ENCODE data around the gene KLF4.

DNA sequence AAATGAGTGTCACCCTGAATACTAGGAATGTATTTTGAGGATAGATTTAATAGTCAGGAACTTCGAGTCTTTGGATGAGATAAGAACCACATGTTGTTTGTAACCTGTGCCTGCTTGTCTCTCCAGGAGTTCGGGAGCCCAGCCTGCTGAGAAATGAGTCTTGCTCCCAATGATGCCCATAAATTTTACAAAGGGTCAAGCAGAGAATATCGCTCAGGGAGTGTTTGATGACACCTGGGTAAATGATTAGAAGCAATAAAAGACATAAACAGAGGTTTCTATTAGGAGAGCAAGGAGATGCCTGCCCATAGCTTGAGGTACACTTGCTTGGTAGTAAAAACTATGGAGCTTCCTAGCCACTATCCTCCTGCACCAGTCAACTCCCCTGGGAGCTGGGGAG is 46.9 kb upstream of the KLF4 start:
- TF ChIP-seq, protein P1, sequence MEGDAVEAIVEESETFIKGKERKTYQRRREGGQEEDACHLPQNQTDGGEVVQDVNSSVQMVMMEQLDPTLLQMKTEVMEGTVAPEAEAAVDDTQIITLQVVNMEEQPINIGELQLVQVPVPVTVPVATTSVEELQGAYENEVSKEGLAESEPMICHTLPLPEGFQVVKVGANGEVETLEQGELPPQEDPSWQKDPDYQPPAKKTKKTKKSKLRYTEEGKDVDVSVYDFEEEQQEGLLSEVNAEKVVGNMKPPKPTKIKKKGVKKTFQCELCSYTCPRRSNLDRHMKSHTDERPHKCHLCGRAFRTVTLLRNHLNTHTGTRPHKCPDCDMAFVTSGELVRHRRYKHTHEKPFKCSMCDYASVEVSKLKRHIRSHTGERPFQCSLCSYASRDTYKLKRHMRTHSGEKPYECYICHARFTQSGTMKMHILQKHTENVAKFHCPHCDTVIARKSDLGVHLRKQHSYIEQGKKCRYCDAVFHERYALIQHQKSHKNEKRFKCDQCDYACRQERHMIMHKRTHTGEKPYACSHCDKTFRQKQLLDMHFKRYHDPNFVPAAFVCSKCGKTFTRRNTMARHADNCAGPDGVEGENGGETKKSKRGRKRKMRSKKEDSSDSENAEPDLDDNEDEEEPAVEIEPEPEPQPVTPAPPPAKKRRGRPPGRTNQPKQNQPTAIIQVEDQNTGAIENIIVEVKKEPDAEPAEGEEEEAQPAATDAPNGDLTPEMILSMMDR (optimal IDR thresholded peaks at IDR 0.05 in 1 of 3, IDR thresholded peaks at IDR 0.05 in 1 of 3, conservative IDR thresholded peaks at IDR 0.05 in 1 of 3; ENCODE audit: extremely low read depth in 1 of 3, insufficient read depth in 2 of 3, low read length in 3 of 3) = no peak
- TF ChIP-seq EZH2 (IDR thresholded peaks at IDR 0.05; ENCODE audit: low read length) = no peak

All from keratinocyte (primary cell).